Raji (cell line): ENCODE measurements around the gene C17orf113.
A peak's percentile ranks its signal among the peaks of the same experiment; 100 is the strongest.

ENCODE experiments used
- POLR2A ChIP-seq: IDR thresholded peaks from 2 replicates; pipeline ENCODE4 v1.6.1; 2011; ENCODE audit warnings: low read depth, low read length, control low read depth; ENCODE audit not compliant: insufficient read depth

C17orf113 gene

GRCh38 chr17:42038221-42038973 is 12.0 kb downstream of the C17orf113 start:
- no peak for TF ChIP-seq POLR2A

GRCh38 chr17:42034059-42034458 is 16.3 kb downstream of the C17orf113 start:
- TF ChIP-seq POLR2A = no peak

- no peak for TF ChIP-seq POLR2A
Observed at GRCh38 chr17:42031584-42031983, 18.8 kb downstream of the C17orf113 start.

GRCh38 chr17:42028791-42029127 is 21.6 kb downstream of the C17orf113 start:
- TF ChIP-seq POLR2A = no peak

GRCh38 chr17:42027961-42028790 is 22.2 kb downstream of the C17orf113 start:
- TF ChIP-seq POLR2A = no peak

GRCh38 chr17:42027590-42027889 is 22.9 kb downstream of the C17orf113 start:
- no peak for TF ChIP-seq POLR2A

GRCh38 chr17:42026857-42027589 is 23.4 kb downstream of the C17orf113 start:
- no peak for TF ChIP-seq POLR2A

GRCh38 chr17:42025936-42026335 is 24.5 kb downstream of the C17orf113 start:
- TF ChIP-seq POLR2A = no peak

- no peak for TF ChIP-seq POLR2A
Observed at GRCh38 chr17:42025191-42025579, 25.2 kb downstream of the C17orf113 start.

- no peak for TF ChIP-seq POLR2A
Observed at GRCh38 chr17:42023524-42024349, 26.7 kb downstream of the C17orf113 start.

- TF ChIP-seq POLR2A = peak; percentile 75
Observed at GRCh38 chr17:42019509-42020404, 30.6 kb downstream of the C17orf113 start, which contains the start of gene NKIRAS2. Gene NKIRAS2, plus strand, starts transcription at chr17:42020090. Its CDS starts 1,488 bp downstream, at chr17:42021578.

GRCh38 chr17:42018988-42019387 is 31.4 kb downstream of the C17orf113 start:
- TF ChIP-seq POLR2A = no peak

GRCh38 chr17:42018339-42018738 is 32.1 kb downstream of the C17orf113 start:
- TF ChIP-seq POLR2A = no peak

GRCh38 chr17:42017866-42018200 is 32.6 kb downstream of the C17orf113 start:
- TF ChIP-seq POLR2A = no peak
